Esophagus squamous epithelium (tissue), 4 donors: ENCODE results near the gene UQCRC1.

Source experiments
- POLR2A ChIP-seq, 4 donors: fragments of 450-650 bp; IDR thresholded peaks; one replicate each; pipeline ENCODE4 v1.6.1; 2017; ENCODE audit warnings: antibody characterized with exemption in 4 of 4, mild to moderate bottlenecking in 4 of 4, moderate library complexity in 3 of 4
- TF ChIP-seq, protein P1 (sequence below), 6 experiments: fragments of 450-650 bp in 4 of 6; fragments of 200-600 bp in 2 of 6; sonication (generic) in 2 of 6; IDR thresholded peaks; one replicate each; pipeline ENCODE4 v1.5.1; 2016 to 2019; ENCODE audit warnings: antibody characterized with exemption in 6 of 6, mild to moderate bottlenecking in 4 of 6, moderate library complexity in 4 of 6

DNA sequence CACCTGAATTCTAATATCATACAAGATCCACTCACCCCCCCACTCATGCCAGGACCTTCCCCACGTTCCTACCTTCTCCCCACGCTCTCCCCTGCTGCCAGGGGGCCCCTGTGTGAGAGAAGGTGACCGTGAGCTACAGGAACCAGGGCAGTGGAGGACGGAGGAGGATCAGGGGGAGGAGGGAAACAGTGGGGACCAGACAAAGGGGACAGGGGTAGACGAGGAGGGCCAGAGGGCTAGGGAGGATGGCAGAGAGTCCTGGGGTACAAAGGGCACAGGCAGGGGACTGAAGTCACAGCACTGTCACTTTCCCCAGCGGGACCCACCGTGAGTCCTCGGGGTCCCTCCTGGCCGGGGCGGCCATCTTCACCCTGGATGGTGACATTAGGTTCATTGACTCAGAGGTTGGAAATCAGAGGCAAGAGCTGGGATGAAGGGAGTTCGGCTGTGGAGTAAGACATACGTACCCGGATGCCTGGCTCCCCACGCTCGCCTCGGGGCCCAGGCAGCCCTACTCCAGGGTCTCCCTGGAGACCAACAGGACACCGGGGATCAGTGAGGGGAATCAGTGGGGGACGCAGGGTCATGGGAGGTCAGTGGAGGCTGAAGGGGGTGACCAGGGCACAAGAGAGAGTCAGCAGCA is 39.5 kb downstream of the UQCRC1 start:
- TF ChIP-seq, protein P1, sequence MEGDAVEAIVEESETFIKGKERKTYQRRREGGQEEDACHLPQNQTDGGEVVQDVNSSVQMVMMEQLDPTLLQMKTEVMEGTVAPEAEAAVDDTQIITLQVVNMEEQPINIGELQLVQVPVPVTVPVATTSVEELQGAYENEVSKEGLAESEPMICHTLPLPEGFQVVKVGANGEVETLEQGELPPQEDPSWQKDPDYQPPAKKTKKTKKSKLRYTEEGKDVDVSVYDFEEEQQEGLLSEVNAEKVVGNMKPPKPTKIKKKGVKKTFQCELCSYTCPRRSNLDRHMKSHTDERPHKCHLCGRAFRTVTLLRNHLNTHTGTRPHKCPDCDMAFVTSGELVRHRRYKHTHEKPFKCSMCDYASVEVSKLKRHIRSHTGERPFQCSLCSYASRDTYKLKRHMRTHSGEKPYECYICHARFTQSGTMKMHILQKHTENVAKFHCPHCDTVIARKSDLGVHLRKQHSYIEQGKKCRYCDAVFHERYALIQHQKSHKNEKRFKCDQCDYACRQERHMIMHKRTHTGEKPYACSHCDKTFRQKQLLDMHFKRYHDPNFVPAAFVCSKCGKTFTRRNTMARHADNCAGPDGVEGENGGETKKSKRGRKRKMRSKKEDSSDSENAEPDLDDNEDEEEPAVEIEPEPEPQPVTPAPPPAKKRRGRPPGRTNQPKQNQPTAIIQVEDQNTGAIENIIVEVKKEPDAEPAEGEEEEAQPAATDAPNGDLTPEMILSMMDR (IDR thresholded peaks at IDR 0.05), result no peak
- TF ChIP-seq POLR2A (IDR thresholded peaks at IDR 0.05), result no peak
